LNCaP clone FGC (cell line): Measurements from ENCODE around the gene AKT1S1.
"Not testable (repeated sequence)": the region's sequence is repeated elsewhere in the genome, so short reads cannot be mapped to it uniquely, and the experiment has no call there.

Experiments used
- DNase-seq: peaks from one replicate; pipeline ENCODE4 v3.0.0-alpha.2; 2011; ENCODE audit warnings: low read depth
- H3K4me3 ChIP-seq: 2 replicates; pipeline ENCODE4 v1.5.1; 2011; ENCODE audit warnings: mild to moderate bottlenecking, low read depth, low read length, control low read depth
- CTCF ChIP-seq: IDR thresholded peaks from 2 replicates; pipeline ENCODE4 v1.5.1; 2012; ENCODE audit warnings: mild to moderate bottlenecking; ENCODE audit not compliant: control insufficient read depth, insufficient read depth; ENCODE audit errors: extremely low read depth

AKT1S1 gene

GRCh38 chr19:49877020-49877878 is at the start of gene AKT1S1, which contains the start of gene TBC1D17:
AKT1S1 (minus strand) TSS chr19:49877355; CDS start chr19:49873295, 4,060 bp downstream.
TBC1D17 (plus strand) TSS chr19:49877702; CDS start chr19:49877724, 22 bp downstream.
- no peak for TF ChIP-seq CTCF
- DNase-seq, result peak; percentile 100
- H3K4me3 ChIP-seq, result peak within 1 kb of the TSS; percentile 85

- DNase-seq, result no peak
- no peak for TF ChIP-seq CTCF
- H3K4me3 ChIP-seq, result no peak overlapping the region
Measured at GRCh38 chr19:49926515-49926914, 49.4 kb upstream of the AKT1S1 start.

- TF ChIP-seq CTCF, result no peak
- no peak for DNase-seq
- H3K4me3 ChIP-seq, result no peak overlapping the region
Measured at GRCh38 chr19:49925486-49925885, 48.3 kb upstream of the AKT1S1 start.

DNA sequence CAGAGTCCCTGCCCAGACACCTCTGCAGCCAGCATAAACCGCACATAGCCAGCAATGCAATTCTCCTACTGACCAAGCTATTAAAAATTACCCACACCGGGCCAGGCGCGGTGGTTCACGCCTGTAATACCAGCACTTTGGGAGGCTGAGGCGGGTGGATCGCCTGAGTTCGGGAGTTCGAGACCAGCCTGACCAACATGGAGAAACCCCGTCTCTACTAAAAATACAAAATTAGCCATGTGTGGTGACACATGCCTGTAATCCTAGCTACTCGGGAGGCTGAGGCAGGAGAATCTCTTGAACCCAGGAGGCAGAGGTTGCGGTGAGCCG is 47.7 kb upstream of the AKT1S1 start:
- not testable (repeated sequence) for DNase-seq, H3K4me3 ChIP-seq

DNA sequence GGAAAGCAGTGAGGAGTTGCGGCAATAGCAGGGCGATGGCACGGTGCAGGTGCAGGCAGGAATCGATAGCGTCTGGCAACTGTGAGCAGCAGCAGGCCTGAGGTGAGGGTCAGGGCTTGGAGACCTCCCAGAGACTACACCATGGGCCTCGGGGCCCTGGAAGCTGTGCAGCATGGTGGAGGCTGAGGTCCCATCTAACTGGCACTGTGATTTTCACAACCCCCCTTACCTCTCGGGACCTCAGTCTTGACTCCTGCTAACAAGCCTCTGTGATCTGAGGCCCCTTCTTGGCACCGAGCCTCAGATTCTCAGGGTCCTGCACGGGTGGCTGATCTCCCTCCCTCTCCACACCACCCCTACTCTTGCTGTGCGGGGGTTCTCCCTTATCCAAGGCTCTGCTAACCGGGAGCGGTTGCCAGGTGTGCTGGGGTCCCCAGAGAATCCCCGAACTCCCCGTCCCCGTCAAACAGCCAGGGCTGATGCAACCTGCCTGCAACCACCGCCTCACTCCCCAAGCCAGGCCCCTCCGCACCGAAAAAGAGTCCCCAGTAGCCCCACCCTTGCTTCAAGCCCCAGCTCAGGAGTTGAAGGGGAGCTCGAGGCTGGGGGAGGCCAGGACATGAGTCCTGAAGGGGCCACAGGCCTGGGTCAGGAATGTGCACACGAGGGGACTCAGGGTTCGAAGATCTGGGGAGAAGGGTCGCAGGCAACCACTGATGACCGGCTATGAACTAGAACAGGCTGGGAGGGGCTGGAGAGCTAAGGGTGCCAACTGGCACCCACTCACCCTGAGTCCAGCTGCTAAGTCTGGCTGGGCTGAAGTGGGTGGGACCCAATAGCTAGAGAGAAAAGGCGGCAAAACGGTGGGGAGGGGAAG is 47.1 kb upstream of the AKT1S1 start:
- no peak overlapping the region for H3K4me3 ChIP-seq
- DNase-seq, result no peak
- no peak for TF ChIP-seq CTCF

GRCh38 chr19:49923055-49924003 is 46.2 kb upstream of the AKT1S1 start:
- no peak for TF ChIP-seq CTCF
- DNase-seq, result no peak
- no peak overlapping the region for H3K4me3 ChIP-seq
